GM12873 (cell line): ENCODE measurements around the gene CNTD1.

ENCODE experiments used
- CTCF ChIP-seq: IDR thresholded peaks from 2 replicates; pipeline ENCODE4 v1.5.1; 2012; ENCODE audit warnings: low read depth, mild to moderate bottlenecking, moderate library complexity, low read length, control low read depth; ENCODE audit not compliant: insufficient read depth; ENCODE audit errors: missing control alignments

CNTD1 gene

GRCh38 chr17:42853004-42853403 is 54.3 kb downstream of the CNTD1 start:
- no peak for TF ChIP-seq CTCF

GRCh38 chr17:42853597-42853967 is 54.9 kb downstream of the CNTD1 start:
- no peak for TF ChIP-seq CTCF

GRCh38 chr17:42853968-42854790 is 55.5 kb downstream of the CNTD1 start:
- no peak for TF ChIP-seq CTCF

- TF ChIP-seq CTCF, result no peak
Measured at GRCh38 chr17:42855048-42855596, 56.5 kb downstream of the CNTD1 start.

GRCh38 chr17:42857389-42857788 is 58.7 kb downstream of the CNTD1 start:
- TF ChIP-seq CTCF, result no peak
